Ovary (tissue), 3 donors: Measurements from ENCODE around the gene TEX44.

ENCODE experiments used
- CTCF ChIP-seq, 3 donors: fragments of 450-650 bp in 2 of 3; fragments of 200-600 bp in 1 of 3; IDR thresholded peaks; one replicate each; pipeline versions ENCODE4 v1.5.1 to v1.8.0; 2016 to 2022; ENCODE audit warnings: antibody characterized with exemption in 3 of 3, mild to moderate bottlenecking in 1 of 3
- EP300 ChIP-seq: sonication (generic); formaldehyde crosslinking; IDR thresholded peaks from one replicate; pipeline ENCODE4 v1.6.1; 2017; ENCODE audit warnings: antibody characterized with exemption
- POLR2A ChIP-seq: fragments of 450-650 bp; IDR thresholded peaks from one replicate; pipeline ENCODE4 v1.6.1; 2017; ENCODE audit warnings: antibody characterized with exemption, mild to moderate bottlenecking, moderate library complexity
- donor health status: DM: no; HTN: no; CAD: no.

GRCh38 chr2:231581328-231581727 lies 11.3 kb upstream of the TEX44 start:
- TF ChIP-seq CTCF (IDR thresholded peaks at IDR 0.05) (no peak), EP300 (no peak), POLR2A (no peak)
